Hepatocyte (in vitro differentiated cells): Measurements from ENCODE around the gene RAB28. TPM values are rescaled to one million over a fixed set of nuclear protein-coding genes. Genes with fewer than 3 reads are reported as not detected.

Experiments
- DNase-seq: peaks from one replicate; pipeline ENCODE4 v3.0.0-alpha.2; 2016; ENCODE audit warnings: low spot score
- H2AFZ ChIP-seq: fragments of 200-600 bp; sonication (generic); 2 replicates; pipeline ENCODE4 v1.6.0; 2016; ENCODE audit warnings: antibody characterized with exemption, mild to moderate bottlenecking
- H3K27ac ChIP-seq: fragments of 200-600 bp; sonication (generic); 2 replicates; pipeline ENCODE4 v1.5.1; 2016; ENCODE audit warnings: mild to moderate bottlenecking
- H3K27me3 ChIP-seq: fragments of 200-600 bp; sonication (generic); 2 replicates; pipeline ENCODE4 v1.6.1; 2016
- H3K36me3 ChIP-seq: fragments of 200-600 bp; sonication (generic); replicated peaks from 2 replicates; pipeline ENCODE4 v1.5.1; 2016; ENCODE audit warnings: low read depth; ENCODE audit not compliant: insufficient read depth
- H3K4me1 ChIP-seq: fragments of 200-600 bp; sonication (generic); 2 replicates; pipeline ENCODE4 v1.5.1; 2016; ENCODE audit warnings: mild to moderate bottlenecking, moderate library complexity; ENCODE audit not compliant: insufficient read depth
- H3K4me2 ChIP-seq: fragments of 200-600 bp; sonication (generic); 2 replicates; pipeline ENCODE4 v1.6.0; 2016
- H3K4me3 ChIP-seq: fragments of 200-600 bp; sonication (generic); 2 replicates; pipeline ENCODE4 v1.5.1; 2016; ENCODE audit warnings: mild to moderate bottlenecking
- H3K79me2 ChIP-seq: fragments of 200-600 bp; sonication (generic); 2 replicates; pipeline ENCODE4 v1.6.0; 2017; ENCODE audit warnings: mild to moderate bottlenecking
- H3K9me2 ChIP-seq: fragments of 200-600 bp; sonication (generic); replicated peaks from 2 replicates; pipeline ENCODE4 v1.6.0; 2017; ENCODE audit warnings: mild to moderate bottlenecking; ENCODE audit not compliant: insufficient read depth
- H3K9me3 ChIP-seq: fragments of 200-600 bp; sonication (generic); 2 replicates; pipeline ENCODE4 v1.5.1; 2016; ENCODE audit warnings: low read depth, mild to moderate bottlenecking
- H4K20me1 ChIP-seq: fragments of 200-600 bp; sonication (generic); 2 replicates; pipeline ENCODE4 v1.6.0; 2016; ENCODE audit warnings: mild to moderate bottlenecking; ENCODE audit not compliant: insufficient read depth, poor library complexity, severe bottlenecking
- EZH2 ChIP-seq: fragments of 200-600 bp; sonication (generic); IDR thresholded peaks from 2 replicates; pipeline ENCODE4 v1.6.1; 2016; ENCODE audit warnings: antibody characterized with exemption, mild to moderate bottlenecking, borderline replicate concordance
- EZH2phosphoT487 ChIP-seq: fragments of 200-600 bp; sonication (generic); IDR thresholded peaks from one replicate; pipeline ENCODE4 v1.6.1; 2018; ENCODE audit warnings: antibody characterized with exemption, mild to moderate bottlenecking, low read depth, moderate library complexity; ENCODE audit not compliant: unreplicated experiment, severe bottlenecking
- WGBS: methylation state at CpG from one replicate; pipeline ENCODE4 v1.1.6; 2016; ENCODE audit warnings: low lambda C conversion rate; ENCODE audit errors: missing lambda C conversion rate; 5-methylcytosine and 5-hydroxymethylcytosine counted together
- polyA plus RNA-seq: library from polyadenylated mRNA; unstranded; fragments of >200 nt; fragmentation: Nextera tagmentation; extraction: Ambion mirVana; gene quantifications from 2 replicates; pipeline ENCODE4 v1.2.1, GENCODE V29; 2016
- total RNA-seq: library from RNA; depleted of rRNA; stranded (reverse); fragments of >200 nt; gene quantifications from 2 replicates; pipeline ENCODE4 v1.2.3, GENCODE V29; 2014
- TF ChIP-seq, protein P1 (sequence below): fragments of 200-600 bp; sonication (generic); IDR thresholded peaks from 2 replicates; pipeline ENCODE4 v1.5.1; 2016; ENCODE audit warnings: antibody characterized with exemption, mild to moderate bottlenecking; ENCODE audit not compliant: poor library complexity

RAB28 gene
- total and polyA plus RNA-seq, 2 experiments from 2014 or later, result 14.5 to 26.1 TPM

DNA sequence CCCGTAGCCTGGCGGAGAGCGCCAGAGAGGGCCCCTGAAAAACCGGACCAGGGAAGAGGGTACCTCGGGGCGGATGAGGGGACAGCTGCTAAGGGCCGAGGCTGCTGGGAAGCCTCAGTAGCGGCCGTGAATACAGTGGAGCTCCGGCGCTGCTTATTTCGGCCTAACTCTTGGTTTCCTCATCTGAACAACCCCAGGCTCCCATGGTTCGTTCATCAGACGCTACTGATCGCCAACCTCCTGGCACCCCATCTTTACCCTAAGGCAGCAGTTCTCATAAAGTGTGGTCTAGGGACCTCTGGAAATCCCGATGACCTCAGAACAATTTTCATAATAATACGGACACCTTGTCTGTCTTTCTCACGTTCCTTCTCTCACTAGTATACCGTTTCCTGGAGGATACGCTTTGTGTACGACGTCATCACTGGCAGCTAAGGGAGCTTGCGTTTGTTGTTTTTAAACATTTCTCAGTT, 645 bp upstream of the RAB28 start:
- peak; percentile 29 for DNase-seq
- Histone ChIP-seq H3K27ac (peak overlapping the region; percentile 97), H3K4me2 (peak overlapping the region; percentile 85), H3K36me3 (no peaks in the 10 kb centered on the region), H3K4me3 (peak overlapping the region; percentile 85), H3K79me2 (peaks cover 37% of the 10 kb centered on the region), H2AFZ (peak overlapping the region; percentile 86), H3K9me2 (no peaks in the 10 kb centered on the region), H4K20me1 (peaks cover 14% of the 10 kb centered on the region), H3K4me1 (peaks cover 8% of the 10 kb centered on the region), H3K27me3 (no peaks in the 10 kb centered on the region), H3K9me3 (no peaks in the 10 kb centered on the region)
- WGBS, result 1% methylated on average over 22 of the region's 23 CpGs
- TF ChIP-seq EZH2 (no peak), EZH2phosphoT487 (no peak)
- TF ChIP-seq, protein P1, sequence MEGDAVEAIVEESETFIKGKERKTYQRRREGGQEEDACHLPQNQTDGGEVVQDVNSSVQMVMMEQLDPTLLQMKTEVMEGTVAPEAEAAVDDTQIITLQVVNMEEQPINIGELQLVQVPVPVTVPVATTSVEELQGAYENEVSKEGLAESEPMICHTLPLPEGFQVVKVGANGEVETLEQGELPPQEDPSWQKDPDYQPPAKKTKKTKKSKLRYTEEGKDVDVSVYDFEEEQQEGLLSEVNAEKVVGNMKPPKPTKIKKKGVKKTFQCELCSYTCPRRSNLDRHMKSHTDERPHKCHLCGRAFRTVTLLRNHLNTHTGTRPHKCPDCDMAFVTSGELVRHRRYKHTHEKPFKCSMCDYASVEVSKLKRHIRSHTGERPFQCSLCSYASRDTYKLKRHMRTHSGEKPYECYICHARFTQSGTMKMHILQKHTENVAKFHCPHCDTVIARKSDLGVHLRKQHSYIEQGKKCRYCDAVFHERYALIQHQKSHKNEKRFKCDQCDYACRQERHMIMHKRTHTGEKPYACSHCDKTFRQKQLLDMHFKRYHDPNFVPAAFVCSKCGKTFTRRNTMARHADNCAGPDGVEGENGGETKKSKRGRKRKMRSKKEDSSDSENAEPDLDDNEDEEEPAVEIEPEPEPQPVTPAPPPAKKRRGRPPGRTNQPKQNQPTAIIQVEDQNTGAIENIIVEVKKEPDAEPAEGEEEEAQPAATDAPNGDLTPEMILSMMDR, result no peak

- Histone ChIP-seq H3K4me2 (peak overlapping the region; percentile 85), H2AFZ (peak overlapping the region; percentile 74)
- WGBS, result 1% methylated on average over 29 of the region's 30 CpGs
Observed at GRCh38 chr4:13483768-13484121, 395 bp downstream of the RAB28 start.

GRCh38 chr4:13483136-13483767, 888 bp downstream of the RAB28 start:
- H3K9me2 ChIP-seq, result no peaks in the 10 kb centered on the region
- H3K27ac ChIP-seq, result peak overlapping the region; percentile 97
- H2AFZ ChIP-seq, result peak overlapping the region; percentile 74
- peaks cover 14% of the 10 kb centered on the region for H4K20me1 ChIP-seq
- TF ChIP-seq EZH2 (no peak), EZH2phosphoT487 (no peak)
- TF ChIP-seq, protein P1, result no peak
- no peaks in the 10 kb centered on the region for H3K36me3 ChIP-seq
- no peaks in the 10 kb centered on the region for H3K9me3 ChIP-seq
- peak; percentile 10 for DNase-seq
- peak overlapping the region; percentile 85 for H3K4me2 ChIP-seq
- peaks cover 8% of the 10 kb centered on the region for H3K4me1 ChIP-seq
- peaks cover 48% of the 10 kb centered on the region for H3K79me2 ChIP-seq
- peak overlapping the region; percentile 85 for H3K4me3 ChIP-seq
- WGBS, result 3% methylated on average over 17 of the region's 17 CpGs
- H3K27me3 ChIP-seq, result no peaks in the 10 kb centered on the region

More at GRCh38 chr4:13483768-13484121, 395 bp downstream of the RAB28 start:
- Histone ChIP-seq H4K20me1 (peaks cover 14% of the 10 kb centered on the region), H3K9me2 (no peaks in the 10 kb centered on the region), H3K79me2 (peaks cover 47% of the 10 kb centered on the region), H3K4me3 (peak overlapping the region; percentile 85), H3K4me1 (peaks cover 8% of the 10 kb centered on the region), H3K9me3 (no peaks in the 10 kb centered on the region), H3K27ac (peak overlapping the region; percentile 97), H3K36me3 (no peaks in the 10 kb centered on the region), H3K27me3 (no peaks in the 10 kb centered on the region)
- TF ChIP-seq, protein P1, result no peak
- TF ChIP-seq EZH2phosphoT487 (no peak), EZH2 (no peak)
- DNase-seq, result peak; percentile 70
